RPMI8226 (cell line): ENCODE measurements around the gene PTCH1.

ENCODE experiments used
- DNase-seq: peaks from one replicate; pipeline ENCODE4 v3.0.0-alpha.2; 2015

PTCH1 gene

GRCh38 chr9:95461448-95462248 lies 55.1 kb downstream of the PTCH1 start:
- no peak for DNase-seq

- DNase-seq: no peak
Observed at GRCh38 chr9:95460518-95461164, 56.1 kb downstream of the PTCH1 start.

DNA sequence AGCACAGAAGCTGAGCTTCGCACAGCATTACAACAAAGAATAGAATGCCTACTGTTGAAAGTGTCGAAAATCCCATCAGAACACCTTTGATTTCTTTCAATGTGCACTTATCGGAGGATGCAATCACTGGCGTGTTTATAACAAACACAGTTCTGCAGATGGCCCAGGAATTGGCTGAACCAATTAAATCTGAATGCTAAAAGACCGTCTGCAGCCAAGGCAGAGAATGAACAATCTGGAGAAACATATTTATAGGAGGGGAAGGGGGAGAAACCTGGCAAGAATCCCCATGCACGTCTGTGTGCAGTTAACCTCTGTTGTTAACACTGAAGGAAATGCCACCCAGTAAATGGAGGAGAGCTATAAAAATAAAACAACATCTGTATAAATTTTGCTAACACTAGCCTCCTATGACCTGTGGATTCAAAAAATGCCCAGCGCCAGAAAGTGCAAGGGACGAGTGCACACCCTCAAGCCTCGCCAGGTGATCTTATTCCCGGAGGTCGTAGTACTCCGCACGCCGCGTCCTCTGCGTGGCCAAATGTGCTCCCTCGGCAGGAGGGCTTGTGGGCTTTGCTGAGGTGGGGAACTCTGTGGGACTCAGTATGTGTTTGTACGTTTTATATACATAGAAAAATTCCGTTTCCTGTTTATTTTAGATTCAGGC lies 56.8 kb downstream of the PTCH1 start:
- DNase-seq: no peak

- DNase-seq: no peak
Observed at GRCh38 chr9:95459178-95459577, 57.6 kb downstream of the PTCH1 start.

GRCh38 chr9:95458666-95459065 lies 58.1 kb downstream of the PTCH1 start:
- no peak for DNase-seq

- DNase-seq: no peak
Observed at GRCh38 chr9:95457769-95458168, 59.0 kb downstream of the PTCH1 start.

GRCh38 chr9:95455714-95456113 lies 61.1 kb downstream of the PTCH1 start:
- no peak for DNase-seq

GRCh38 chr9:95452176-95452575 lies 64.6 kb downstream of the PTCH1 start:
- no peak for DNase-seq

- DNase-seq: no peak
Observed at GRCh38 chr9:95451065-95451426, 65.7 kb downstream of the PTCH1 start.

- DNase-seq: no peak
Observed at GRCh38 chr9:95450171-95451064, 66.4 kb downstream of the PTCH1 start.

- no peak for DNase-seq
Observed at GRCh38 chr9:95449016-95449415, 67.8 kb downstream of the PTCH1 start.

DNA sequence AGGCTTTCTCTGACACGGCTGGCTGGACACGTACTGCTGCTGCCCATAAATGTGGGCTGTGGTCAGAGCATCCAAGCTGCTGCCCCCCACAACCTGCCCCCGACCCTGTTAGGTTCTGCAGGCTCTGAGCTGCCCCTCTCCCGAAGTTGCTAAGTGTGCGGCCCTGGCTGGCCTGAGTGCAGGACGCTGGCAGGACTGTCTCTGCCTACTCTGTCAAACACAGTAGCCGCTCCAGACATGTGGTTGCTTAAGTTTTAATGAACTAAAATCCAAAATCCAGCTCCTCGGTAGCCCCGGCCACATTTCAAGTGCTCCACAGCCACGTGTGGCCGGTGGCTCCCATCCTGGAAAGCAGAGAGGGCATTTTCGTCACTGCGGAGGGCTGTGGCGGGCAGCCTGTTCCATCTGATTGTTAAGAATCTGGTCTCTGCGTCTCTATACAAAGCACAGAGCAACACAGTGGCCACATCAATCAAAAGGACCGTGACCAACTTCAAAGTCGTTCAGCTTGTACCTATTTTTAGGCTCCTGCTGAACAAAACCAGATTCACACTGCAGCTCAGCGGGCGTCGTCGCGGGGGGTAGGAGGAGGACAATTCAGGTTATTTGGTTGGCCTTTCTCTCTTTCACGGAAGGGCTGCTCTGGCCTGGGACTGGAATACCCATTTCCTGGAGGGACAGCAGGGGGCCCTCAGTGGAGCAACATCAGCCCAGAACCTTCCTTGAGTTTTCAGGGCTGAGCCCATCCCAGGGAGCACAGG lies 68.9 kb downstream of the PTCH1 start:
- DNase-seq: no peak

- DNase-seq: no peak
Observed at GRCh38 chr9:95446984-95447383, 69.8 kb downstream of the PTCH1 start.

GRCh38 chr9:95446259-95446658 lies 70.5 kb downstream of the PTCH1 start:
- no peak for DNase-seq

- no peak for DNase-seq
Observed at GRCh38 chr9:95444160-95444559, 72.6 kb downstream of the PTCH1 start.

GRCh38 chr9:95443301-95443700 lies 73.5 kb downstream of the PTCH1 start:
- no peak for DNase-seq

GRCh38 chr9:95441081-95441480 lies 75.7 kb downstream of the PTCH1 start:
- no peak for DNase-seq

DNA sequence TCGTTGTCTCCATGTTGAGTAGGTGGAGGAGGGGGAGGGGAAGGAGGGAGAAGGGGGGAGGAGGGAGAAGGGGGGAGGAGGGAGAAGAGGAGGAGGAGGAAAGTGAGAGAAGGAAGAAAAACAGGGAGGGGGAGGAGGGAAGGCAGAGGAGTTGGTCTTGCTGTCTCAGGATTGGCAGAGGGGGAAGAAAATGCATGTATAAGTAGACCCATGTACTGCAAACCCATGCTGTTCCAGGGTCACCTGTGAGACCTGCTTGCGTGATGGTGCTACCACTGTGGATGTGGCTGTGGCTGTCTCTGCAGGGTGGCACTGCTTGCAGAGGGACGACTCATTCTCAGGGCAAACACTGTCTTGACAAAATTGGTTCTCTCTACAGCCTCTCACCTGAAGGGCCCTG lies 76.3 kb downstream of the PTCH1 start:
- no peak for DNase-seq

- no peak for DNase-seq
Observed at GRCh38 chr9:95438561-95439357, 78.0 kb downstream of the PTCH1 start.

DNA sequence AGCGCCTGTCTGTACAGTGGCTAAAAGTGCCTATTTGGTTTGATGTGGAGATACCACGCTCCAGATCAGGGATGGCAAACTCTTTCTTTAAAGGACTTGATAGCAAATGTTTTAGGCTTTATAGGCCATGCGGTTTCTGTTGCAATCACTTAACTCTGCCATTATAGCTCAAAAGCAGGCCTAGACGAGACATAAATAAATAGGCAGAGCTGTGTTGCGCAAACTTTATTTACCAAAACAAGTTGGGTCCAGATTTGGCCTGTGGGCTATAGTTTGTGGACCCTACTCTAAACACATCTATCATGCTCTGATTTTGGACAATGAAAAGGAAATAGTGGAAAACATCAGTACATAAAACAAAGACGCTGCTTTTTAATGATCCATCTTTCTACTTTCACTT lies 79.2 kb downstream of the PTCH1 start:
- DNase-seq: no peak

GRCh38 chr9:95436416-95436815 lies 80.4 kb downstream of the PTCH1 start:
- no peak for DNase-seq
